ENCODE measurements around the gene LRRC9. TPM values are rescaled to one million over a fixed set of nuclear protein-coding genes. Genes with fewer than 3 reads are reported as not detected.

Gene LRRC9
- total RNA-seq, 2 experiments from 2014 or later = not detected

- H3K9me3 ChIP-seq (ENCODE audit: control insufficient read depth in 1 of 2, insufficient read depth in 1 of 2, low read length in 2 of 2) = peaks cover 0 to 12% of the 10 kb centered on the region in 2 experiments
- intact Hi-C loops (cut with DNase I, micrococcal nuclease) = loop anchor here in 1 of 2 experiments (10.0 kb wide), 1 partner anchor 835 kb away; no protein-coding TSS in a partner anchor
- no peak overlapping the region for H3K4me3 ChIP-seq (ENCODE audit: low read length)
- H3K36me3 ChIP-seq (ENCODE audit: insufficient read depth, low read length) = no peaks in the 10 kb centered on the region
- DNase-seq = no peak
- H3K27ac ChIP-seq (ENCODE audit: low read depth in 1 of 2, low read length in 2 of 2) = no peak overlapping the region
- H3K4me1 ChIP-seq (ENCODE audit: insufficient read depth, low read length) = peaks cover 4% of the 10 kb centered on the region
- H3K27me3 ChIP-seq (ENCODE audit: control insufficient read depth in 1 of 2, insufficient read depth in 2 of 2, low read length in 2 of 2) = peaks cover 0 to 6% of the 10 kb centered on the region in 2 experiments
- peaks cover 15% of the 10 kb centered on the region for H3K9me3 Mint-ChIP-seq
- H3K36me3 Mint-ChIP-seq (ENCODE audit: low read depth) = peaks cover 27% of the 10 kb centered on the region
- no peak overlapping the region for H3K27ac Mint-ChIP-seq
- ChIA-PET CTCF (no interaction called here), POLR2A (no interaction called here)
- no peak for TF ChIP-seq CTCF (IDR thresholded peaks at IDR 0.05)
- H3K27me3 Mint-ChIP-seq = no peaks in the 10 kb centered on the region
- no peak overlapping the region for H3K4me3 Mint-ChIP-seq
- no peak for ATAC-seq (ENCODE audit: poor library complexity)
- peaks cover 14% of the 10 kb centered on the region for H3K4me1 Mint-ChIP-seq (ENCODE audit: low read depth)
Measured at GRCh38 chr14:59959668-59960067, 39.7 kb downstream of the LRRC9 start.

GRCh38 chr14:59961518-59962062 is 41.6 kb downstream of the LRRC9 start:
- TF ChIP-seq CTCF (IDR thresholded peaks at IDR 0.05) = no peak
- no peak overlapping the region for H3K4me3 ChIP-seq (ENCODE audit: low read length)
- Mint-ChIP-seq H3K27me3 (no peaks in the 10 kb centered on the region), H3K4me3 (no peak overlapping the region), H3K36me3 (ENCODE audit: low read depth) (peaks cover 27% of the 10 kb centered on the region), H3K9me3 (peaks cover 5% of the 10 kb centered on the region), H3K4me1 (ENCODE audit: low read depth) (peaks cover 22% of the 10 kb centered on the region), H3K27ac (no peak overlapping the region)
- peaks cover 0 to 6% of the 10 kb centered on the region in 2 experiments for H3K27me3 ChIP-seq (ENCODE audit: control insufficient read depth in 1 of 2, insufficient read depth in 2 of 2, low read length in 2 of 2)
- no peak for ATAC-seq (ENCODE audit: poor library complexity)
- H3K36me3 ChIP-seq (ENCODE audit: insufficient read depth, low read length) = no peaks in the 10 kb centered on the region
- H3K27ac ChIP-seq (ENCODE audit: low read depth in 1 of 2, low read length in 2 of 2) = no peak overlapping the region
- no peak for DNase-seq
- ChIA-PET CTCF (interaction anchor here (6.6 kb wide), 1 partner anchor 223 kb away, joined by 54 read pairs; no protein-coding TSS in a partner anchor), POLR2A (interaction anchor here (0.8 kb wide), 1 partner anchor 289 kb away, joined by 4 read pairs; no protein-coding TSS in a partner anchor)
- intact Hi-C loops (cut with DNase I, micrococcal nuclease) = loop anchor here in 1 of 2 experiments (10.0 kb wide), 1 partner anchor 837 kb away; no protein-coding TSS in a partner anchor
- H3K4me1 ChIP-seq (ENCODE audit: insufficient read depth, low read length) = peaks cover 9% of the 10 kb centered on the region
- peaks cover 0 to 12% of the 10 kb centered on the region in 2 experiments for H3K9me3 ChIP-seq (ENCODE audit: control insufficient read depth in 1 of 2, insufficient read depth in 1 of 2, low read length in 2 of 2)

- H3K27me3 ChIP-seq (ENCODE audit: control insufficient read depth in 1 of 2, insufficient read depth in 2 of 2, low read length in 2 of 2) = no peaks in the 10 kb centered on the region
- no peaks in the 10 kb centered on the region for H3K27me3 Mint-ChIP-seq
- H3K27ac ChIP-seq (ENCODE audit: low read depth in 1 of 2, low read length in 2 of 2) = no peak overlapping the region
- H3K4me1 ChIP-seq (ENCODE audit: insufficient read depth, low read length) = peaks cover 9% of the 10 kb centered on the region
- intact Hi-C loops (cut with DNase I, micrococcal nuclease) = loop anchor here (1.0 to 10.0 kb wide), 8 partner anchors 100 to 840 kb away; partner anchors contain the start of genes JKAMP (in 1 of the 2), L3HYPDH (in 1 of the 2) and PCNX4 (in 1 of the 2)
- H3K27ac Mint-ChIP-seq = peak overlapping the region; percentile 96
- peak overlapping the region; percentile 94 for H3K4me3 Mint-ChIP-seq
- no peaks in the 10 kb centered on the region for H3K9me3 ChIP-seq (ENCODE audit: control insufficient read depth in 1 of 2, insufficient read depth in 1 of 2, low read length in 2 of 2)
- CTCF ChIA-PET = interaction anchor here (0.8 to 6.6 kb wide), 12 partner anchors 8 to 396 kb away, joined by 3 to 54 read pairs (median 6); partner anchors contain the start of genes DHRS7, PCNX4 and PPM1A
- POLR2A ChIA-PET = interaction anchor here (0.8 to 3.8 kb wide), 10 partner anchors 11 to 485 kb away, joined by 3 to 41 read pairs (median 4); partner anchors contain the start of genes DHRS7, PCNX4 and PPM1A
- DNase-seq (peak in 2 of 14 experiments; percentile 13 to 18), ATAC-seq (ENCODE audit: poor library complexity) (peak; percentile 10)
- H3K4me1 Mint-ChIP-seq (ENCODE audit: low read depth) = peaks cover 22% of the 10 kb centered on the region
- no peaks in the 10 kb centered on the region for H3K9me3 Mint-ChIP-seq
- no peak for TF ChIP-seq CTCF (IDR thresholded peaks at IDR 0.05)
- peaks cover 18% of the 10 kb centered on the region for H3K36me3 Mint-ChIP-seq (ENCODE audit: low read depth)
- no peaks in the 10 kb centered on the region for H3K36me3 ChIP-seq (ENCODE audit: insufficient read depth, low read length)
- H3K4me3 ChIP-seq (ENCODE audit: low read length) = peak overlapping the region; percentile 64
Measured at GRCh38 chr14:59964251-59965007, 44.5 kb downstream of the LRRC9 start.
